22Rv1 (cell line): Measurements from ENCODE around the gene CHRNA4.

Experiments
- CTCF ChIP-seq: fragments of 450-650 bp; IDR thresholded peaks from 2 replicates; pipeline ENCODE4 v1.5.1; 2017; ENCODE audit warnings: mild to moderate bottlenecking
- ZFX ChIP-seq: fragments of 450-650 bp; IDR thresholded peaks from 2 replicates; pipeline ENCODE4 v1.6.1; 2017; ENCODE audit warnings: antibody characterized with exemption, borderline replicate concordance

GRCh38 chr20:63367446-63368055, 6.4 kb upstream of the CHRNA4 start:
- TF ChIP-seq CTCF (no peak), ZFX (no peak)
